CD1c-positive myeloid dendritic cell (primary cell): ENCODE data around the gene CACNA1H.
"Not testable (repeated sequence)": the region's sequence is repeated elsewhere in the genome, so short reads cannot be mapped to it uniquely, and the experiment has no call there.

Source experiments
- DNase-seq: peaks from one replicate; pipeline ENCODE4 v3.0.0-alpha.2; 2016; ENCODE audit errors: extremely low spot score

The CACNA1H gene

GRCh38 chr16:1247903-1248537 lies 95.1 kb downstream of the CACNA1H start:
- not testable (repeated sequence) for DNase-seq

GRCh38 chr16:1249031-1249755 lies 96.3 kb downstream of the CACNA1H start:
- not testable (repeated sequence) for DNase-seq

- not testable (repeated sequence) for DNase-seq
Measured at GRCh38 chr16:1253701-1254364, 100.9 kb downstream of the CACNA1H start.

GRCh38 chr16:1254821-1255220 lies 101.9 kb downstream of the CACNA1H start:
- not testable (repeated sequence) for DNase-seq

GRCh38 chr16:1255276-1256122 lies 102.6 kb downstream of the CACNA1H start, which contains the start of gene TPSD1:
Gene TPSD1 (plus strand): TSS chr16:1256069. CDS start chr16:1256281, 212 bp downstream.
- DNase-seq, result not testable (repeated sequence)

- DNase-seq, result not testable (repeated sequence)
Measured at GRCh38 chr16:1256296-1256873, 103.5 kb downstream of the CACNA1H start.

GRCh38 chr16:1256874-1257322 lies 104.0 kb downstream of the CACNA1H start:
- no peak for DNase-seq

GRCh38 chr16:1257561-1258224 lies 104.8 kb downstream of the CACNA1H start:
- no peak for DNase-seq

GRCh38 chr16:1258225-1258600 lies 105.3 kb downstream of the CACNA1H start:
- no peak for DNase-seq

GRCh38 chr16:1258906-1259759 lies 106.2 kb downstream of the CACNA1H start:
- no peak for DNase-seq

- no peak for DNase-seq
Measured at GRCh38 chr16:1259760-1260068, 106.8 kb downstream of the CACNA1H start.

- no peak for DNase-seq
Measured at GRCh38 chr16:1260101-1260680, 107.3 kb downstream of the CACNA1H start.

GRCh38 chr16:1261131-1261892 lies 108.4 kb downstream of the CACNA1H start:
- no peak for DNase-seq

GRCh38 chr16:1262210-1262845 lies 109.4 kb downstream of the CACNA1H start:
- DNase-seq, result no peak

- no peak for DNase-seq
Measured at GRCh38 chr16:1262846-1263221, 109.9 kb downstream of the CACNA1H start.

- no peak for DNase-seq
Measured at GRCh38 chr16:1263591-1264344, 110.9 kb downstream of the CACNA1H start.

GRCh38 chr16:1264345-1265089 lies 111.6 kb downstream of the CACNA1H start:
- no peak for DNase-seq
